ENCODE results near the gene TACC2.
"Not testable (repeated sequence)": the region's sequence is repeated elsewhere in the genome, so short reads cannot be mapped to it uniquely, and the experiment has no call there.

Gene TACC2

GRCh38 chr10:121984463-121984862 lies 4.5 kb upstream of the TACC2 start:
- no peak for DNase-seq

GRCh38 chr10:121990015-121990677 lies 1.2 kb downstream of the TACC2 start:
- no peak for DNase-seq

GRCh38 chr10:121991727-121992126 lies 2.8 kb downstream of the TACC2 start:
- not testable (repeated sequence) for DNase-seq

GRCh38 chr10:121994429-121994941 lies 5.5 kb downstream of the TACC2 start:
- DNase-seq, result no peak

GRCh38 chr10:121998462-121998861 lies 9.5 kb downstream of the TACC2 start:
- no peak for DNase-seq

- DNase-seq, result no peak
Measured at GRCh38 chr10:121999301-121999700, 10.3 kb downstream of the TACC2 start.

GRCh38 chr10:122001698-122002097 lies 12.7 kb downstream of the TACC2 start:
- no peak for DNase-seq

GRCh38 chr10:122007415-122007814 lies 18.5 kb downstream of the TACC2 start:
- DNase-seq, result no peak

GRCh38 chr10:122010405-122011050 lies 21.6 kb downstream of the TACC2 start:
- no peak for DNase-seq

- DNase-seq, result no peak
Measured at GRCh38 chr10:122012731-122013130, 23.8 kb downstream of the TACC2 start.

- no peak for DNase-seq
Measured at GRCh38 chr10:122013311-122013780, 24.4 kb downstream of the TACC2 start.

- no peak for DNase-seq
Measured at GRCh38 chr10:122014652-122015248, 25.8 kb downstream of the TACC2 start.

GRCh38 chr10:122017926-122018325 lies 29.0 kb downstream of the TACC2 start:
- not testable (repeated sequence) for DNase-seq

- DNase-seq, result no peak
Measured at GRCh38 chr10:122018491-122018890, 29.5 kb downstream of the TACC2 start.

- no peak for DNase-seq
Measured at GRCh38 chr10:122018951-122019413, 30.0 kb downstream of the TACC2 start.

- DNase-seq, result no peak
Measured at GRCh38 chr10:122019414-122019975, 30.5 kb downstream of the TACC2 start.

- DNase-seq, result no peak
Measured at GRCh38 chr10:122020226-122020625, 31.3 kb downstream of the TACC2 start.

- DNase-seq, result no peak
Measured at GRCh38 chr10:122021379-122021778, 32.4 kb downstream of the TACC2 start.

GRCh38 chr10:122021828-122022227 lies 32.9 kb downstream of the TACC2 start:
- no peak for DNase-seq

- no peak for DNase-seq
Measured at GRCh38 chr10:122022276-122022675, 33.3 kb downstream of the TACC2 start.

- DNase-seq, result not testable (repeated sequence)
Measured at GRCh38 chr10:122023257-122023656, 34.3 kb downstream of the TACC2 start.

- DNase-seq, result no peak
Measured at GRCh38 chr10:122029499-122030199, 40.7 kb downstream of the TACC2 start.

- no peak for DNase-seq
Measured at GRCh38 chr10:122030200-122030552, 41.2 kb downstream of the TACC2 start.

Data from stimulated activated naive CD4-positive, alpha-beta T cell (primary cell).